GM18526 (cell line): Measurements from ENCODE around the gene CDC42.

Experiments used
- POLR2A ChIP-seq: IDR thresholded peaks from 3 replicates; pipeline ENCODE4 v1.6.1; 2011; ENCODE audit not compliant: insufficient read length; ENCODE audit errors: extremely low read depth

CDC42 gene

DNA sequence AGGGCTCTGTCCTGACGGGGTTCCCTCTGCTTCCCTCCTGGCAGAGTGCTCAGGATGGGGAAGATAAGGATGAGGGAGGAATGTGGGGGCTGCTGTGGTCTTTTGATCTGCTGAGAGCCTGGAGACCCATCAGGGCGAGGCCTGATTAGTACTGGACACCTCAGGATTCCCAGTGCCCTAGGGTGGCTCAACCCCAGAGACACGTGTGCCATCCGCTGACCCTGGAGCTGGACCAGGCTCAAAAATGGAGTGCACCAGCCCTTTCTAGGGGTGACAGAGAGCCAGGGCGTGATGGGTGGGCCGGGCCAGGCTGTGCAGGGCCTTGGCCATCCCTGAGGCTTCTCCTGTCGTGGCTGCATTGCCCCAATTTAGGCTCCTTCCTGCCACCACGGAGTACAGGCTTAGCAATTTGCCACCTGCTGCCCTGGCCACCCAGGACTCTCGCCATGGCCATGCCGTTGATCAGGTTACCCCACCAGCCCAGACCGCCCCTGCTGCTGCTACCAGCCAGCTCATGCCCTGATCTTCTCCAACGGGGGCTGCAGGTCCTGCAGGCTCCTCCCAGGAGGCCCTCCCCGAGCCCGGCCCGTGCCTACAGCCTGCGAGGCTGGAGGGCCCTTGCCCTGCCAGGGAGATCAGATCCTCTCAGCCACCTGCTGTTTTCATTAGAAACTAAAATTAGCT is 80.9 kb downstream of the CDC42 start:
- TF ChIP-seq POLR2A, result no peak

- no peak for TF ChIP-seq POLR2A
Observed at GRCh38 chr1:22133931-22134324, 81.4 kb downstream of the CDC42 start.

GRCh38 chr1:22137004-22137720 is 84.7 kb downstream of the CDC42 start:
- TF ChIP-seq POLR2A, result no peak

- TF ChIP-seq POLR2A, result no peak
Observed at GRCh38 chr1:22139066-22139594, 86.6 kb downstream of the CDC42 start.

DNA sequence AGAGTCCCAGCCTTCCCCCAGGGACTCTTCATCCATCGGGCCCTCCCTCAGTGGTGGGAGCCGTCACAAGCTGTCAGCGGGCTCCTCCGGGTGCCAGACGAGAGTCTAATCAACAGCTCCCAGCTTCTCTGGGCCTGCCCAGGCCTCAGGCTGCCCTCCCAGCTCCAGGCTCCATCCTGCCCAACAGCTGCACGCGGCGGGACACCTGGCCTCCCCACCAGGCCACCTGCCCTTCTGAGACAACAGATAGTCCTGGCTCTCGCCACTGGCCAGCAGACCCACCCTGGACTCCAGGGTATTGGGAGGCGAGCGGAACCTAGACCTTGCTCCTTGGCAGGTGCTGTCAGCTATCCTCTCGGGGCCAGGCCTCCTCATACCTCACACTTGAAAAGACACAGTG is 87.3 kb downstream of the CDC42 start:
- TF ChIP-seq POLR2A, result no peak
